G401 (cell line): ENCODE measurements around the gene PROCA1. TPM values are rescaled to one million over a fixed set of nuclear protein-coding genes. Genes with fewer than 3 reads are reported as not detected.

ENCODE experiments used
- total RNA-seq: library from RNA; depleted of rRNA; stranded (reverse); fragments of >200 nt; shearing (Covaris generic); gene quantifications from 2 replicates; pipeline ENCODE4 v1.2.3, GENCODE V29; 2014; rRNA removed

The PROCA1 gene
- total RNA-seq, 1 experiment from 2014 or later: 17.2 TPM

Other genes starting within 250 kb of the PROCA1 start
- gene SLC13A2, start 238.2 kb downstream of the PROCA1 start, total RNA-seq: not detected in 2 replicates
- not detected in 2 replicates for gene FOXN1, start 205.5 kb downstream of the PROCA1 start, total RNA-seq
- 59.0 and 60.4 TPM in 2 replicates for gene UNC119, start 159.3 kb downstream of the PROCA1 start, total RNA-seq
- 50.8 and 64.4 TPM in 2 replicates for gene PIGS, start 140.4 kb downstream of the PROCA1 start, total RNA-seq
- gene ALDOC, start 135.0 kb downstream of the PROCA1 start, total RNA-seq: 34.5 and 49.8 TPM in 2 replicates
- 78.8 and 91.2 TPM in 2 replicates for gene SPAG5, start 112.9 kb downstream of the PROCA1 start, total RNA-seq
- 1.3 and 2.7 TPM in 2 replicates for gene RSKR, start 97.7 kb downstream of the PROCA1 start, total RNA-seq
- gene BLTP2, start 66.7 kb downstream of the PROCA1 start, total RNA-seq: 77.8 and 137 TPM in 2 replicates
- gene SDF2, start 50.0 kb downstream of the PROCA1 start, total RNA-seq: 57.7 and 73.3 TPM in 2 replicates
- 24.4 and 43.0 TPM in 2 replicates for gene SUPT6H, start 49.7 kb downstream of the PROCA1 start, total RNA-seq
- gene RAB34, start 6.0 kb upstream of the PROCA1 start, total RNA-seq: 373 TPM in 2 replicates
- gene RPL23A, start 8.1 kb upstream of the PROCA1 start, total RNA-seq: 1,133 and 1,289 TPM in 2 replicates
- 9.2 and 12.1 TPM in 2 replicates for gene TLCD1, start 14.3 kb upstream of the PROCA1 start, total RNA-seq
- 10.2 and 15.1 TPM in 2 replicates for gene NEK8, start 16.9 kb upstream of the PROCA1 start, total RNA-seq
- gene TRAF4, start 32.1 kb upstream of the PROCA1 start, total RNA-seq: 51.8 and 69.0 TPM in 2 replicates
- 0.86 and 8.0 TPM in 2 replicates for gene FAM222B, start 130.9 kb upstream of the PROCA1 start, total RNA-seq
- 52.9 and 96.8 TPM in 2 replicates for gene ERAL1, start 143.1 kb upstream of the PROCA1 start, total RNA-seq
- gene FLOT2, start 185.8 kb upstream of the PROCA1 start, total RNA-seq: 57.5 and 59.7 TPM in 2 replicates
- 24.7 and 30.9 TPM in 2 replicates for gene DHRS13, start 191.2 kb upstream of the PROCA1 start, total RNA-seq
- gene PHF12, start 239.6 kb upstream of the PROCA1 start, total RNA-seq: 26.8 and 48.5 TPM in 2 replicates